ENCODE results near the gene WSCD1.

WSCD1 gene

DNA sequence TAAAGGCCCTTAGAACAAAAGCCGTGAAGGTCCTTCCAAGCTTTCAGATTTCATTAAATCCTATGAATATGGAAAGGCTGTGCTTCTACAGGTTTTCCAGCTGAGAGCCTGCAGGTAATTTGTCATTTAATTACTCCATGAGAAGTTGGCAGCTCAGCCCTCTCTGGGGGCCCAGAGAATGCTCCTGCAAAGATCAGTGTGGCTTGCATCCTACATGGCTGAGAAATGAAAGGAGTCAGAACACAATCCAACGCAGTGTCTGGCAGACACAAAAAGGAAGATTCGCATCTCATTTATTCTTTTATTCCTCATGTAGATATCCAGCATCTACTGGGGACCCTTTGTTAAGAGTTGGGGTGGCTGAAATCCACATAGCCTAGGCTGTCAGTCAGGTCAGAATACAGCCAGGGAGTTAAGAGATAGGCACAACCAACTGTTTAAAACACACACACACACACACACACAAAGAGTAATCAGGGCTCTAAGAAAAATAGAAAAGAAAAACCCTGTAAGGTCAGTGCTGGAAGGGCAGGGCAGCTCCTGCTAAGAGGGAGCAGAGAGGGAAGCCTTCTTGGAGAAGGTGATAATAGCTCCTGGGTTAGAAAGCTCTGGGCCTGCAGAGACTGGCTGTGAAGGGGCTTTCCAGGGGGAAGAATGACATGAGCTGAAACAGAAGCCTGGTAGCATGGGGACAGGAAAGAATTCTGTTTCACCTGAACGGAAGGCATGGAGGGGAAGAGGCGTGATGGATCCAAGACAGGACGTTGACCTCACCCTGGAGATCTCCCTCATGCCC, 46.9 kb upstream of the WSCD1 start:
- TF ChIP-seq, protein P1, sequence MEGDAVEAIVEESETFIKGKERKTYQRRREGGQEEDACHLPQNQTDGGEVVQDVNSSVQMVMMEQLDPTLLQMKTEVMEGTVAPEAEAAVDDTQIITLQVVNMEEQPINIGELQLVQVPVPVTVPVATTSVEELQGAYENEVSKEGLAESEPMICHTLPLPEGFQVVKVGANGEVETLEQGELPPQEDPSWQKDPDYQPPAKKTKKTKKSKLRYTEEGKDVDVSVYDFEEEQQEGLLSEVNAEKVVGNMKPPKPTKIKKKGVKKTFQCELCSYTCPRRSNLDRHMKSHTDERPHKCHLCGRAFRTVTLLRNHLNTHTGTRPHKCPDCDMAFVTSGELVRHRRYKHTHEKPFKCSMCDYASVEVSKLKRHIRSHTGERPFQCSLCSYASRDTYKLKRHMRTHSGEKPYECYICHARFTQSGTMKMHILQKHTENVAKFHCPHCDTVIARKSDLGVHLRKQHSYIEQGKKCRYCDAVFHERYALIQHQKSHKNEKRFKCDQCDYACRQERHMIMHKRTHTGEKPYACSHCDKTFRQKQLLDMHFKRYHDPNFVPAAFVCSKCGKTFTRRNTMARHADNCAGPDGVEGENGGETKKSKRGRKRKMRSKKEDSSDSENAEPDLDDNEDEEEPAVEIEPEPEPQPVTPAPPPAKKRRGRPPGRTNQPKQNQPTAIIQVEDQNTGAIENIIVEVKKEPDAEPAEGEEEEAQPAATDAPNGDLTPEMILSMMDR (IDR thresholded peaks at IDR 0.05; ENCODE audit: low read length) = no peak
- TF ChIP-seq EZH2 (IDR thresholded peaks at IDR 0.05; ENCODE audit: borderline replicate concordance, low read length) = no peak
- H3K79me2 ChIP-seq (ENCODE audit: insufficient read depth, low read length) = no peaks in the 10 kb centered on the region

DNA sequence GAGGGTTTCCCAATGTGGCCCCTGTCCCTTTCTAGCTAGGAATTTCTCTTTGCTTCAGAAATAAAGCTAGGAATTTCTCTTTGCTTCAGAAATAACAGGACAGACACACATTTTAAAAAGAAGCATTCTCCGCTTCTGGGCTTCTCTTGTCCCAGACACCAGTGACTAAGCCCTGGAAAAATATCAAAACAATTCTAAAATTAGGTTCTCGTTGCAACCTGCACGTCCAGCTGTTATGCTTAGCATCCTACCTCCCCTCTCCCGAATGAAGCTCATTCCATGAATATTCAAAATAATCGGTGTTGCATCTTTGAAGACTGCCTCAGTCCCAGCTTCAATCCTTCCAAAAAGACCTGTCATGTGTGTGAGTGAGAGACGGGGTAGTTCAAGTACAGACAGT, 45.6 kb upstream of the WSCD1 start:
- no peak for TF ChIP-seq EZH2 (IDR thresholded peaks at IDR 0.05; ENCODE audit: borderline replicate concordance, low read length)
- TF ChIP-seq, protein P1 (IDR thresholded peaks at IDR 0.05; ENCODE audit: low read length) = no peak
- no peaks in the 10 kb centered on the region for H3K9me2 ChIP-seq (ENCODE audit: low read depth, low read length)
- H3K9ac ChIP-seq (ENCODE audit: low read length) = no peak overlapping the region
- no peaks in the 10 kb centered on the region for H3K9me3 ChIP-seq (ENCODE audit: low read length)
- H3K4me2 ChIP-seq (ENCODE audit: low read length) = no peak overlapping the region
- H3K36me3 ChIP-seq (ENCODE audit: insufficient read depth, low read length) = no peaks in the 10 kb centered on the region
- no peaks in the 10 kb centered on the region for H3K4me1 ChIP-seq (ENCODE audit: insufficient read depth, low read length, severe bottlenecking)
- H3K27me3 ChIP-seq (ENCODE audit: insufficient read depth, low read length) = no peaks in the 10 kb centered on the region
- no peaks in the 10 kb centered on the region for H3F3A ChIP-seq (ENCODE audit: insufficient read depth, low read length)
- no peaks in the 10 kb centered on the region for H4K20me1 ChIP-seq (ENCODE audit: insufficient read depth, low read length)
- no peak overlapping the region for H3K27ac ChIP-seq (ENCODE audit: low read depth, low read length, poor library complexity, severe bottlenecking)
- H2AFZ ChIP-seq (ENCODE audit: low read length) = no peak overlapping the region
- no peaks in the 10 kb centered on the region for H3K79me2 ChIP-seq (ENCODE audit: insufficient read depth, low read length)
- H3K4me3 ChIP-seq (ENCODE audit: low read depth, low read length, poor library complexity, severe bottlenecking) = no peak overlapping the region

More for the DNA sequence above, 46.9 kb upstream of the WSCD1 start:
- no peaks in the 10 kb centered on the region for H3K4me1 ChIP-seq (ENCODE audit: insufficient read depth, low read length, severe bottlenecking)
- H3K4me3 ChIP-seq (ENCODE audit: low read depth, low read length, poor library complexity, severe bottlenecking) = no peak overlapping the region
- no peaks in the 10 kb centered on the region for H3K9me3 ChIP-seq (ENCODE audit: low read length)
- no peak overlapping the region for H3K27ac ChIP-seq (ENCODE audit: low read depth, low read length, poor library complexity, severe bottlenecking)
- no peaks in the 10 kb centered on the region for H4K20me1 ChIP-seq (ENCODE audit: insufficient read depth, low read length)
- no peak overlapping the region for H2AFZ ChIP-seq (ENCODE audit: low read length)
- H3F3A ChIP-seq (ENCODE audit: insufficient read depth, low read length) = no peaks in the 10 kb centered on the region
- no peaks in the 10 kb centered on the region for H3K36me3 ChIP-seq (ENCODE audit: insufficient read depth, low read length)
- H3K9ac ChIP-seq (ENCODE audit: low read length) = no peak overlapping the region
- no peaks in the 10 kb centered on the region for H3K27me3 ChIP-seq (ENCODE audit: insufficient read depth, low read length)
- H3K4me2 ChIP-seq (ENCODE audit: low read length) = no peak overlapping the region
- H3K9me2 ChIP-seq (ENCODE audit: low read depth, low read length) = no peaks in the 10 kb centered on the region

DNA sequence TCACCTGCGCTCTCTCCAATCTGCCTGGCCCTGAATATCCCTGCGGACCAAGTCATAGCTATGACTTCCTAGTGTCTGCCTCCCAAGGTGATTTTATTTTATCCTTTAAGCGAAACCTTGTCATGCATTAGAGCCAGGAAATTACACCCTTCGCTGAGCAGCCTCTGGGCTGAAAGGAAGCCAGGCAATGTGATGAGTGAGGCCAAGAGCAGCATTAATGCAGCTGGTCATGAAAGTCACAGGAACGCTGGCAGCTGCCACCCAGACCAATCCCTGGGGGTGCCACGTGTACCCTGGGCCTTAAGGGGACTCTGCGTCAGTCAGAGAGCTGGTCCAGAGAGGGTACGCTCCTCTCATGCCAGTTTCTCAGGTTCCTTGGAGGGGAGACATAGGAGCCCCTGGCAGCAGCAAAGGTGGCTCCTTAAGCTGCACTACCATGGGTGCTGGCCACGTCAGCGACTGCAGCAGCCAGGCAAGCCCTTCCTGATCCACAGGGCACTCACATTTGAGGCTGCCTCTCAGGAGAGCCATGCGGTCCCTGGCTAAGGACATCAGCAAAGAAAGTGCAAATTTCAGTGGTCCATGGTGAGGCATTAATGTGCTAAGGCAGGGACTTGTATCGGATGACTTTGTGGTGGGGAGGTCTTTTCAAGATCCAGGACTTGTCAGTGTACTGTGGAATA, 42.7 kb upstream of the WSCD1 start:
- no peaks in the 10 kb centered on the region for H3F3A ChIP-seq (ENCODE audit: insufficient read depth, low read length)
- H3K4me1 ChIP-seq (ENCODE audit: insufficient read depth, low read length, severe bottlenecking) = no peaks in the 10 kb centered on the region
- H3K4me2 ChIP-seq (ENCODE audit: low read length) = no peak overlapping the region
- no peaks in the 10 kb centered on the region for H3K36me3 ChIP-seq (ENCODE audit: insufficient read depth, low read length)
- no peak overlapping the region for H2AFZ ChIP-seq (ENCODE audit: low read length)
- H3K9me2 ChIP-seq (ENCODE audit: low read depth, low read length) = no peaks in the 10 kb centered on the region
- H3K4me3 ChIP-seq (ENCODE audit: low read depth, low read length, poor library complexity, severe bottlenecking) = no peak overlapping the region
- H4K20me1 ChIP-seq (ENCODE audit: insufficient read depth, low read length) = no peaks in the 10 kb centered on the region
- no peak overlapping the region for H3K9ac ChIP-seq (ENCODE audit: low read length)
- TF ChIP-seq, protein P1 (IDR thresholded peaks at IDR 0.05; ENCODE audit: low read length) = no peak
- no peak for TF ChIP-seq EZH2 (IDR thresholded peaks at IDR 0.05; ENCODE audit: borderline replicate concordance, low read length)
- no peaks in the 10 kb centered on the region for H3K79me2 ChIP-seq (ENCODE audit: insufficient read depth, low read length)
- H3K9me3 ChIP-seq (ENCODE audit: low read length) = no peaks in the 10 kb centered on the region
- no peaks in the 10 kb centered on the region for H3K27me3 ChIP-seq (ENCODE audit: insufficient read depth, low read length)
- H3K27ac ChIP-seq (ENCODE audit: low read depth, low read length, poor library complexity, severe bottlenecking) = no peak overlapping the region

All from OCI-LY1 (cell line).